Pancreas (tissue), 10 donors: Measurements from ENCODE around the gene MRPL23. TPM values are rescaled to one million over a fixed set of nuclear protein-coding genes. Genes with fewer than 3 reads are reported as not detected.

Experiments
- ATAC-seq, 4 donors: fragments of 200-7000 bp; cut with Tn5 transposase; one replicate each; pipeline versions ENCODE4 v1.8.0 to v1.9.1; 2020; ENCODE audit warnings: mild to moderate bottlenecking in 4 of 4, moderate library complexity in 4 of 4
- DNase-seq, 6 donors: peaks; one replicate each; pipeline ENCODE4 v3.0.0-alpha.2; 2020
- FAIRE-seq: peaks from 2 replicates; lab custom pipeline; 2012; peaks lifted over from hg19 to GRCh38; lab: Jason Lieb, UNC
- H3K27ac ChIP-seq, 4 donors: fragments of 200-600 bp; sonication (generic); 1 replicate in 3 of 4; 2 replicates in 1 of 4; pipeline versions ENCODE4 v1.5.0 to v1.8.0; 2020
- H3K27me3 ChIP-seq, 4 donors: fragments of 200-600 bp; one replicate each; pipeline ENCODE4 v1.8.0; 2021
- H3K36me3 ChIP-seq, 3 donors: fragments of 200-600 bp; sonication (generic) in 1 of 3; one replicate each; pipeline versions ENCODE4 v1.5.0 to v1.8.0; 2020 to 2021
- H3K4me1 ChIP-seq, 3 donors: fragments of 200-600 bp; one replicate each; pipeline ENCODE4 v1.8.0; 2021
- H3K4me3 ChIP-seq, 4 donors: fragments of 200-600 bp; sonication (generic) in 2 of 4; one replicate each; pipeline versions ENCODE4 v1.5.0 to v1.8.0; 2020 to 2021
- H3K9me3 ChIP-seq, 4 donors: fragments of 200-600 bp; one replicate each; pipeline ENCODE4 v1.8.0; 2021
- WGBS, 2 donors: extraction: QIAGEN DNeasy Blood & Tissue Kit; methylation state at CpG; one replicate each; pipeline ENCODE4 v1.1.7; 2013; 5-methylcytosine and 5-hydroxymethylcytosine counted together
- intact Hi-C, 3 donors: fragments of 100-400 bp; cut with DNase I; formaldehyde crosslinking; loops; one replicate each; pipeline versions ENCODE4 v1.11.1 to v1.14.2; 2022
- polyA plus RNA-seq, 2 donors: library from polyadenylated mRNA; stranded (reverse); fragments of 200-250 nt; gene quantifications; one replicate each; pipeline ENCODE4 v1.2.3, GENCODE V29; 2013
- total RNA-seq, 6 donors: library from RNA; stranded (reverse); fragmentation: NEBNext Ultra II Directional in 4 of 6; extraction: Animal tissue kit (Norgen Biotek cat#: 25700) in 4 of 6; gene quantifications; one replicate each; pipeline versions ENCODE4 v1.2.1 to v1.2.4, GENCODE V29; 2021 to 2023
- TF ChIP-seq, protein P1 (sequence below), 4 donors: fragments of 200-600 bp; sonication (generic) in 3 of 4; IDR thresholded peaks; one replicate each; pipeline versions ENCODE4 v1.5.0 to v1.8.0; 2021; ENCODE audit warnings: antibody characterized with exemption in 4 of 4
- donor health status: healthy with polysubstance abuse.
- donor health status: DM: no; HTN: no; CAD: no; lungs with moderate emphysema.
- donor health status: DM: no; HTN: no; CAD: no.
- donor health status: control.
- donor health status: control.
- donor health status: Bipolar disorder and iron deficiency.
- donor health status: DM: yes; HTN: yes; CAD: no.
- donor health status: DM: no; HTN: no; CAD: no.
- donor health status: DM: no; HTN: no; CAD: no.
- donor health status: DM: yes; HTN: yes; CAD: no.

The MRPL23 gene
- total and polyA plus RNA-seq, 8 donors, result 16.7 to 92.1 (median 38.0) TPM

- Histone ChIP-seq H3K27ac (no peak overlapping the region), H3K4me1 (no peaks in the 10 kb centered on the region), H3K9me3 (no peaks in the 10 kb centered on the region), H3K36me3 (no peaks in the 10 kb centered on the region), H3K27me3 (no peaks in the 10 kb centered on the region), H3K4me3 (no peak overlapping the region)
- TF ChIP-seq, protein P1, sequence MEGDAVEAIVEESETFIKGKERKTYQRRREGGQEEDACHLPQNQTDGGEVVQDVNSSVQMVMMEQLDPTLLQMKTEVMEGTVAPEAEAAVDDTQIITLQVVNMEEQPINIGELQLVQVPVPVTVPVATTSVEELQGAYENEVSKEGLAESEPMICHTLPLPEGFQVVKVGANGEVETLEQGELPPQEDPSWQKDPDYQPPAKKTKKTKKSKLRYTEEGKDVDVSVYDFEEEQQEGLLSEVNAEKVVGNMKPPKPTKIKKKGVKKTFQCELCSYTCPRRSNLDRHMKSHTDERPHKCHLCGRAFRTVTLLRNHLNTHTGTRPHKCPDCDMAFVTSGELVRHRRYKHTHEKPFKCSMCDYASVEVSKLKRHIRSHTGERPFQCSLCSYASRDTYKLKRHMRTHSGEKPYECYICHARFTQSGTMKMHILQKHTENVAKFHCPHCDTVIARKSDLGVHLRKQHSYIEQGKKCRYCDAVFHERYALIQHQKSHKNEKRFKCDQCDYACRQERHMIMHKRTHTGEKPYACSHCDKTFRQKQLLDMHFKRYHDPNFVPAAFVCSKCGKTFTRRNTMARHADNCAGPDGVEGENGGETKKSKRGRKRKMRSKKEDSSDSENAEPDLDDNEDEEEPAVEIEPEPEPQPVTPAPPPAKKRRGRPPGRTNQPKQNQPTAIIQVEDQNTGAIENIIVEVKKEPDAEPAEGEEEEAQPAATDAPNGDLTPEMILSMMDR (IDR thresholded peaks at IDR 0.05), result no peak
- intact Hi-C loops, result no loop called here
- DNase-seq (peak in 1 of 6 donors; percentile 32), ATAC-seq (no peak), FAIRE-seq (no peak)
- WGBS, 2 donors, result no CpG with 5 or more reads among the region's 29 CpGs
Observed at GRCh38 chr11:1952806-1953482, 5.8 kb downstream of the MRPL23 start.

- no peaks in the 10 kb centered on the region for H3K9me3 ChIP-seq
- H3K36me3 ChIP-seq, result no peaks in the 10 kb centered on the region
- FAIRE-seq, result no peak
- intact Hi-C loops, result no loop called here
- peak in 3 of 4 donors; percentile 80 to 85 (median 82) for ATAC-seq
- H3K4me1 ChIP-seq, result no peaks in the 10 kb centered on the region
- H3K27ac ChIP-seq, result no peak overlapping the region
- peak in 2 of 6 donors; percentile 44 to 59 for DNase-seq
- no peak overlapping the region for H3K4me3 ChIP-seq
- no peaks in the 10 kb centered on the region for H3K27me3 ChIP-seq
- TF ChIP-seq, protein P1 (IDR thresholded peaks at IDR 0.05), result peak in 1 of 4 donors; percentile 11
- 67 to 71% methylated on average over 4 of the region's 23 CpGs for WGBS, 2 donors
Observed at GRCh38 chr11:1953489-1954266, 6.5 kb downstream of the MRPL23 start.

- Histone ChIP-seq H3K9me3 (no peaks in the 10 kb centered on the region), H3K27me3 (no peaks in the 10 kb centered on the region), H3K27ac (no peak overlapping the region), H3K36me3 (no peaks in the 10 kb centered on the region), H3K4me3 (no peak overlapping the region), H3K4me1 (no peaks in the 10 kb centered on the region)
- FAIRE-seq (no peak), ATAC-seq (no peak), DNase-seq (no peak)
- no CpG with 5 or more reads among the region's 18 CpGs for WGBS, 2 donors
- intact Hi-C loops, result no loop called here
- TF ChIP-seq, protein P1 (IDR thresholded peaks at IDR 0.05), result no peak
Observed at GRCh38 chr11:1958367-1958766, 11.2 kb downstream of the MRPL23 start.

DNA sequence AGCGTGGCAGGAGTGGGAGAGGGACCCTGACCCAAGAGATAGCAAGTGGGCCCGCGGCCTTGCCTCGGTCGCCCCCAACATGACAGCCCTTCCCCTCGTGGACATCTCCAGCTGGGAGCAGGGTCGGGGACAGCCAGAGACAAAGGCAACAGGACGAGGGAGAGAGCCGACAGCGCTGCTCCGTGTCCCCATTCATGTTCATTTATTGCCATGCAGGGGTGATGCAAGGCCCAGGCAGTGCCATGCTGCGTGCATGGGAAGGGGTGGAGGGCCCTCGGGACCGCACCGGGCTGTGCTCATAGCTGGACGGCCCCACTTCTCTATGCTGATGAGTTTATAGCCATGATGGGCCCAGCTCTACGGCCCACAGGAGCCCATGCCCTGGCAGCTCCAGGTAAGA, 12.7 kb downstream of the MRPL23 start:
- Histone ChIP-seq H3K9me3 (no peaks in the 10 kb centered on the region), H3K4me3 (no peak overlapping the region), H3K27me3 (no peaks in the 10 kb centered on the region), H3K4me1 (no peaks in the 10 kb centered on the region), H3K27ac (no peak overlapping the region), H3K36me3 (no peaks in the 10 kb centered on the region)
- DNase-seq (peak in 4 of 6 donors; percentile 0 to 32 (median 17)), ATAC-seq (no peak), FAIRE-seq (no peak)
- intact Hi-C loops, result no loop called here
- TF ChIP-seq, protein P1 (IDR thresholded peaks at IDR 0.05), result no peak
- 83% methylated on average over 5 of the region's 17 CpGs; no CpG with 5 or more reads in 1 of the 2 donors for whole genome bisulfite sequencing, 2 donors
